Measurements from ENCODE around the gene FAM107B. TPM values are rescaled to one million over a fixed set of nuclear protein-coding genes. Genes with fewer than 3 reads are reported as not detected.

FAM107B gene
- total RNA-seq, 1 donor = 17.7 TPM

GRCh38 chr10:14617852-14618251, 156.8 kb downstream of the FAM107B start:
- TF ChIP-seq CTCF (IDR thresholded peaks at IDR 0.05; ENCODE audit: insufficient read depth, low read depth, low read length) = peak; percentile 28
- peak; percentile 38 for DNase-seq (ENCODE audit: low read depth)

GRCh38 chr10:14616955-14617730, 157.6 kb downstream of the FAM107B start:
- DNase-seq (ENCODE audit: low read depth) = no peak
- TF ChIP-seq CTCF (IDR thresholded peaks at IDR 0.05; ENCODE audit: insufficient read depth, low read depth, low read length) = no peak
- no peak overlapping the region for H3K4me3 ChIP-seq (ENCODE audit: low read depth, low read length)

More at GRCh38 chr10:14617852-14618251, 156.8 kb downstream of the FAM107B start:
- no peak overlapping the region for H3K4me3 ChIP-seq (ENCODE audit: low read depth, low read length)

GRCh38 chr10:14616465-14616864, 158.2 kb downstream of the FAM107B start:
- no peak for TF ChIP-seq CTCF (IDR thresholded peaks at IDR 0.05; ENCODE audit: insufficient read depth, low read depth, low read length)
- no peak for DNase-seq (ENCODE audit: low read depth)
- no peak overlapping the region for H3K4me3 ChIP-seq (ENCODE audit: low read depth, low read length)

- DNase-seq (ENCODE audit: low read depth) = no peak
- no peak for TF ChIP-seq CTCF (IDR thresholded peaks at IDR 0.05; ENCODE audit: insufficient read depth, low read depth, low read length)
Measured at GRCh38 chr10:14613588-14613920, 161.1 kb downstream of the FAM107B start.

GRCh38 chr10:14612873-14613587, 161.7 kb downstream of the FAM107B start:
- H3K4me3 ChIP-seq (ENCODE audit: low read depth, low read length) = no peak overlapping the region
- no peak for DNase-seq (ENCODE audit: low read depth)
- TF ChIP-seq CTCF (IDR thresholded peaks at IDR 0.05; ENCODE audit: insufficient read depth, low read depth, low read length) = no peak

More at GRCh38 chr10:14613588-14613920, 161.1 kb downstream of the FAM107B start:
- no peak overlapping the region for H3K4me3 ChIP-seq (ENCODE audit: low read depth, low read length)

- no peak for DNase-seq (ENCODE audit: low read depth)
- H3K4me3 ChIP-seq (ENCODE audit: low read depth, low read length) = no peak overlapping the region
- TF ChIP-seq CTCF (IDR thresholded peaks at IDR 0.05; ENCODE audit: insufficient read depth, low read depth, low read length) = no peak
Measured at GRCh38 chr10:14611968-14612693, 162.6 kb downstream of the FAM107B start.
